HUDEP-2 (cell line): Measurements from ENCODE around the gene DIP2C.
"Not testable (repeated sequence)": the region's sequence is repeated elsewhere in the genome, so short reads cannot be mapped to it uniquely, and the experiment has no call there.

Source experiments
- DNase-seq, 76 experiments: peaks; one replicate each; lab custom pipeline; 2025; ENCODE audit not compliant: unreplicated experiment in 76 of 76; lab: John Stamatoyannopoulos, UW

Gene DIP2C

GRCh38 chr10:662686-663465, 26.6 kb downstream of the DIP2C start:
- DNase-seq: no peak

GRCh38 chr10:662223-662605, 27.3 kb downstream of the DIP2C start:
- DNase-seq: no peak

GRCh38 chr10:661597-662222, 27.8 kb downstream of the DIP2C start:
- DNase-seq: no peak

- no peak for DNase-seq
Measured at GRCh38 chr10:660970-661596, 28.4 kb downstream of the DIP2C start.

- DNase-seq: no peak
Measured at GRCh38 chr10:660413-660969, 29.0 kb downstream of the DIP2C start.

- no peak for DNase-seq
Measured at GRCh38 chr10:659688-660141, 29.8 kb downstream of the DIP2C start.

GRCh38 chr10:657816-658350, 31.6 kb downstream of the DIP2C start:
- DNase-seq: not testable (repeated sequence)

- no peak for DNase-seq
Measured at GRCh38 chr10:656883-657282, 32.6 kb downstream of the DIP2C start.

- DNase-seq: no peak
Measured at GRCh38 chr10:655184-655583, 34.3 kb downstream of the DIP2C start.

GRCh38 chr10:654647-654996, 34.8 kb downstream of the DIP2C start:
- no peak for DNase-seq

- DNase-seq: no peak
Measured at GRCh38 chr10:653991-654646, 35.3 kb downstream of the DIP2C start.

GRCh38 chr10:652832-653459, 36.5 kb downstream of the DIP2C start:
- DNase-seq: not testable (repeated sequence)

GRCh38 chr10:652233-652632, 37.2 kb downstream of the DIP2C start:
- DNase-seq: no peak

GRCh38 chr10:651692-652091, 37.8 kb downstream of the DIP2C start:
- no peak for DNase-seq

GRCh38 chr10:650886-651615, 38.4 kb downstream of the DIP2C start:
- no peak for DNase-seq

- no peak for DNase-seq
Measured at GRCh38 chr10:650441-650851, 39.0 kb downstream of the DIP2C start.

GRCh38 chr10:649798-650440, 39.5 kb downstream of the DIP2C start:
- DNase-seq: no peak

GRCh38 chr10:649445-649797, 40.0 kb downstream of the DIP2C start:
- no peak for DNase-seq

GRCh38 chr10:647019-647418, 42.4 kb downstream of the DIP2C start:
- DNase-seq: not testable (repeated sequence)
